PFSK-1 (cell line): ENCODE measurements around the gene HDAC4.

Source experiments
- POLR2AphosphoS5 ChIP-seq: IDR thresholded peaks from 2 replicates; pipeline ENCODE4 v1.6.1; 2012; ENCODE audit warnings: low read depth, mild to moderate bottlenecking, control low read depth, low read length, moderate library complexity
- SIN3A ChIP-seq: IDR thresholded peaks from 2 replicates; pipeline ENCODE4 v1.6.1; 2012; ENCODE audit warnings: mild to moderate bottlenecking, low read length, moderate library complexity, borderline replicate concordance; ENCODE audit not compliant: insufficient read depth

DNA sequence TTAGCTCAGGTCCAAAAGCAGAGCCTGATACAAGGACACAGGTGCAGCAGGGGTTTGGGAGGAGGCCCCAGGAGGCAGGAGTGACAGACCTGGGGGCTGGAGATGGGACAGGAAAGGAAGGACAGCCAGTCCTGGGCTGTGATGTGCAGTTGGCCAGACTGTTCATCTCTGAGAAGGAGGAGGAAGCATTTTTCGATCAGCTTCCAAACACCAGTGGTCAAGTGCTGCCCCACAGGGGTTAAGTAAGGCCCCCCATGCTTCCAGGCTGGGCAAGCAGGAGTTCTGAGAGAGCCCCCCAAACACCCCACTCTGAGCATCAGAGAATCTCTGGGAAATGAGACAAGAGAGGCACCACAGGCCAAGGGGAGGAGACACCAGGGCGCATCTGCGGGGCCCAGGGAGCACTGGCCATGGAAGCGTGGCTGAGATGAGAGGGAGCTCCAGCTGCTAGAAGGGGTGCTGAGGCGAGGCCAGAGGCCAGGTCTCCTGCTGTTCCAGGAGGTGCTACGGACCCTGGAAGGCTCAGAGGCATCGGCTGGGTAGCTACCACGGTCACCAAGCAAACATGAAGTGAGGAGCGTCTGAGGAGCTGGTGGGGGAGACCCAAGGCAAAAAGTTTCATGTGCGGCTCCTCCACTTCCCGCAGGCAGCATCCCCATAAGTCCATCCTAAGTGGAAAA lies 5.6 kb upstream of the HDAC4 start:
- TF ChIP-seq POLR2AphosphoS5 (no peak), SIN3A (no peak)
